ENCODE results near the gene SRL. TPM values are rescaled to one million over a fixed set of nuclear protein-coding genes. Genes with fewer than 3 reads are reported as not detected.

SRL gene
- total and polyA plus RNA-seq, 2 of the 8 experiments (the other 6 are each of a cell fraction or from before 2014, with no cell fraction given), result 0.05 TPM; not detected in 1

DNA sequence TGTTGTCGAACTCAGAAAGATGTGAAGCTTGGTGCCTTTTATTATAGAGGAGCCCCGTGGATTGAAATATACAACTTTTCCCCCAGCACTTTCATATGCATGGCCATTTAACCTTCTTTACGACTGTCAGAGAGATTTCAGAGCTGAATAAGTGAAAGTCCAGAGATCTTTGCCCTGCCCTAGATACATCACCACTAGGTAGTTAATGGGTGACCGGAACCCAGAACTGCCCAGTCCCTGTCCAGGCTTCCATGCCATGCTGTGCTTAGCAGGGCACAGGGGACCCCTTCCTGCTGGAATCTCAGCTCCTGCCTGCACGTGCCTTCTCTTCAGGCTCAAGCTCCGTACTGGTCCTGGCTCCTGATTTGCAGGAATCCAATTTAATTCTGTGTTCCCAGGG, 32.2 kb downstream of the SRL start (continued):
- TF ChIP-seq GTF2F1 (IDR thresholded peaks at IDR 0.05; ENCODE audit: borderline replicate concordance, low read depth, low read length) (no peak), EP300 (IDR thresholded peaks at IDR 0.05; ENCODE audit: borderline replicate concordance in 1 of 2, low read depth in 2 of 2, low read length in 2 of 2) (no peak)
- TF ChIP-seq, protein P1, sequence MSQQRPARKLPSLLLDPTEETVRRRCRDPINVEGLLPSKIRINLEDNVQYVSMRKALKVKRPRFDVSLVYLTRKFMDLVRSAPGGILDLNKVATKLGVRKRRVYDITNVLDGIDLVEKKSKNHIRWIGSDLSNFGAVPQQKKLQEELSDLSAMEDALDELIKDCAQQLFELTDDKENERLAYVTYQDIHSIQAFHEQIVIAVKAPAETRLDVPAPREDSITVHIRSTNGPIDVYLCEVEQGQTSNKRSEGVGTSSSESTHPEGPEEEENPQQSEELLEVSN (IDR thresholded peaks at IDR 0.05), result no peak
- TF ChIP-seq, protein P2, sequence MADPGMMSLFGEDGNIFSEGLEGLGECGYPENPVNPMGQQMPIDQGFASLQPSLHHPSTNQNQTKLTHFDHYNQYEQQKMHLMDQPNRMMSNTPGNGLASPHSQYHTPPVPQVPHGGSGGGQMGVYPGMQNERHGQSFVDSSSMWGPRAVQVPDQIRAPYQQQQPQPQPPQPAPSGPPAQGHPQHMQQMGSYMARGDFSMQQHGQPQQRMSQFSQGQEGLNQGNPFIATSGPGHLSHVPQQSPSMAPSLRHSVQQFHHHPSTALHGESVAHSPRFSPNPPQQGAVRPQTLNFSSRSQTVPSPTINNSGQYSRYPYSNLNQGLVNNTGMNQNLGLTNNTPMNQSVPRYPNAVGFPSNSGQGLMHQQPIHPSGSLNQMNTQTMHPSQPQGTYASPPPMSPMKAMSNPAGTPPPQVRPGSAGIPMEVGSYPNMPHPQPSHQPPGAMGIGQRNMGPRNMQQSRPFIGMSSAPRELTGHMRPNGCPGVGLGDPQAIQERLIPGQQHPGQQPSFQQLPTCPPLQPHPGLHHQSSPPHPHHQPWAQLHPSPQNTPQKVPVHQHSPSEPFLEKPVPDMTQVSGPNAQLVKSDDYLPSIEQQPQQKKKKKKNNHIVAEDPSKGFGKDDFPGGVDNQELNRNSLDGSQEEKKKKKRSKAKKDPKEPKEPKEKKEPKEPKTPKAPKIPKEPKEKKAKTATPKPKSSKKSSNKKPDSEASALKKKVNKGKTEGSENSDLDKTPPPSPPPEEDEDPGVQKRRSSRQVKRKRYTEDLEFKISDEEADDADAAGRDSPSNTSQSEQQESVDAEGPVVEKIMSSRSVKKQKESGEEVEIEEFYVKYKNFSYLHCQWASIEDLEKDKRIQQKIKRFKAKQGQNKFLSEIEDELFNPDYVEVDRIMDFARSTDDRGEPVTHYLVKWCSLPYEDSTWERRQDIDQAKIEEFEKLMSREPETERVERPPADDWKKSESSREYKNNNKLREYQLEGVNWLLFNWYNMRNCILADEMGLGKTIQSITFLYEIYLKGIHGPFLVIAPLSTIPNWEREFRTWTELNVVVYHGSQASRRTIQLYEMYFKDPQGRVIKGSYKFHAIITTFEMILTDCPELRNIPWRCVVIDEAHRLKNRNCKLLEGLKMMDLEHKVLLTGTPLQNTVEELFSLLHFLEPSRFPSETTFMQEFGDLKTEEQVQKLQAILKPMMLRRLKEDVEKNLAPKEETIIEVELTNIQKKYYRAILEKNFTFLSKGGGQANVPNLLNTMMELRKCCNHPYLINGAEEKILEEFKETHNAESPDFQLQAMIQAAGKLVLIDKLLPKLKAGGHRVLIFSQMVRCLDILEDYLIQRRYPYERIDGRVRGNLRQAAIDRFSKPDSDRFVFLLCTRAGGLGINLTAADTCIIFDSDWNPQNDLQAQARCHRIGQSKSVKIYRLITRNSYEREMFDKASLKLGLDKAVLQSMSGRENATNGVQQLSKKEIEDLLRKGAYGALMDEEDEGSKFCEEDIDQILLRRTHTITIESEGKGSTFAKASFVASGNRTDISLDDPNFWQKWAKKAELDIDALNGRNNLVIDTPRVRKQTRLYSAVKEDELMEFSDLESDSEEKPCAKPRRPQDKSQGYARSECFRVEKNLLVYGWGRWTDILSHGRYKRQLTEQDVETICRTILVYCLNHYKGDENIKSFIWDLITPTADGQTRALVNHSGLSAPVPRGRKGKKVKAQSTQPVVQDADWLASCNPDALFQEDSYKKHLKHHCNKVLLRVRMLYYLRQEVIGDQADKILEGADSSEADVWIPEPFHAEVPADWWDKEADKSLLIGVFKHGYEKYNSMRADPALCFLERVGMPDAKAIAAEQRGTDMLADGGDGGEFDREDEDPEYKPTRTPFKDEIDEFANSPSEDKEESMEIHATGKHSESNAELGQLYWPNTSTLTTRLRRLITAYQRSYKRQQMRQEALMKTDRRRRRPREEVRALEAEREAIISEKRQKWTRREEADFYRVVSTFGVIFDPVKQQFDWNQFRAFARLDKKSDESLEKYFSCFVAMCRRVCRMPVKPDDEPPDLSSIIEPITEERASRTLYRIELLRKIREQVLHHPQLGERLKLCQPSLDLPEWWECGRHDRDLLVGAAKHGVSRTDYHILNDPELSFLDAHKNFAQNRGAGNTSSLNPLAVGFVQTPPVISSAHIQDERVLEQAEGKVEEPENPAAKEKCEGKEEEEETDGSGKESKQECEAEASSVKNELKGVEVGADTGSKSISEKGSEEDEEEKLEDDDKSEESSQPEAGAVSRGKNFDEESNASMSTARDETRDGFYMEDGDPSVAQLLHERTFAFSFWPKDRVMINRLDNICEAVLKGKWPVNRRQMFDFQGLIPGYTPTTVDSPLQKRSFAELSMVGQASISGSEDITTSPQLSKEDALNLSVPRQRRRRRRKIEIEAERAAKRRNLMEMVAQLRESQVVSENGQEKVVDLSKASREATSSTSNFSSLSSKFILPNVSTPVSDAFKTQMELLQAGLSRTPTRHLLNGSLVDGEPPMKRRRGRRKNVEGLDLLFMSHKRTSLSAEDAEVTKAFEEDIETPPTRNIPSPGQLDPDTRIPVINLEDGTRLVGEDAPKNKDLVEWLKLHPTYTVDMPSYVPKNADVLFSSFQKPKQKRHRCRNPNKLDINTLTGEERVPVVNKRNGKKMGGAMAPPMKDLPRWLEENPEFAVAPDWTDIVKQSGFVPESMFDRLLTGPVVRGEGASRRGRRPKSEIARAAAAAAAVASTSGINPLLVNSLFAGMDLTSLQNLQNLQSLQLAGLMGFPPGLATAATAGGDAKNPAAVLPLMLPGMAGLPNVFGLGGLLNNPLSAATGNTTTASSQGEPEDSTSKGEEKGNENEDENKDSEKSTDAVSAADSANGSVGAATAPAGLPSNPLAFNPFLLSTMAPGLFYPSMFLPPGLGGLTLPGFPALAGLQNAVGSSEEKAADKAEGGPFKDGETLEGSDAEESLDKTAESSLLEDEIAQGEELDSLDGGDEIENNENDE (IDR thresholded peaks at IDR 0.05; ENCODE audit: insufficient replicate concordance, low read length), result no peak

Measured in H1 (cell line).